Measurements from ENCODE around the gene PHACTR1.

The PHACTR1 gene

DNA sequence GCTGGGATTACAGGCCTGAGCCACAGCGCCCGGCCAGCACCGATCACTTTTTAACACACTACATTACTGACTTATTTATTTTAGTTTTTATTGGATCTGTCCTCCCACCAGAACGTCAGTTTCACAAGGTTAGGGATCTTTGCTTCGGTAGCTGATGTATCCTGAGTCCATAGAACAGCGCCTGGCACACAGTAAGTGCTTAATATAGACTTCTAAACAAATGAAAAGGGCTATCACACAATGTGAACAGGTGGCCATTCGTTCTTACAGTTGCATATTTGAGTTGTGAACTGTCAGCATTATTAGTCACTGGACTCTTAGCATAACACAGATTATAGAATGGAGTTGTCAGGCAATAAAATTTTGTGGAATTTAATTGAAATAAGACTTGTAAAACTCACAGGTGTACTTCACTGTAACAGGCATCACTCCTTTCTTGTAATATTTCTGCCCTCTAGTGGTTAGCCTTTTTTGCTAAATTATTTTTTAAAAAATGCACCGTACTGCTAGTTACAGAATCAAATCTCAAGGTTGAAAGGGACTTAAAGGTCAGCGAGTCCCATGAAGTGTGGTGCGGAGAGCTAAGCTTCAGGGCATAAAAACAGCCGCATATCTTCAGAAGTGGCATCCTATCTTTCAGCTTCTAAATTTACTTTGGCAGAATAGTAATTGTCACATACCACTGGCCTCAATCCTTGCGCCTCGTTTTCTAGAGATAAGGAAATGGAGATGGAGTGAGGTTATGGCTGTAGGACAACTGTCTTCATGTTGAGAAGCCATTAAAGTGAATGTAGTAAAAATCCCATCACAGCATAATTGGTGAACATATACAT is 615.2 kb downstream of the PHACTR1 start:
- TF ChIP-seq, protein P1, sequence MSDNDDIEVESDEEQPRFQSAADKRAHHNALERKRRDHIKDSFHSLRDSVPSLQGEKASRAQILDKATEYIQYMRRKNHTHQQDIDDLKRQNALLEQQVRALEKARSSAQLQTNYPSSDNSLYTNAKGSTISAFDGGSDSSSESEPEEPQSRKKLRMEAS (IDR thresholded peaks at IDR 0.05): no peak
- TF ChIP-seq EGR1 (IDR thresholded peaks at IDR 0.05) (no peak), RAD21 (IDR thresholded peaks at IDR 0.05; ENCODE audit: low read depth) (peak; percentile 62), TAF1 (IDR thresholded peaks at IDR 0.05; ENCODE audit: low read depth) (no peak), EP300 (IDR thresholded peaks at IDR 0.05; ENCODE audit: borderline replicate concordance) (no peak), CEBPB (IDR thresholded peaks at IDR 0.05) (no peak), FOXM1 (IDR thresholded peaks at IDR 0.05; ENCODE audit: borderline replicate concordance, low read depth) (peak; percentile 83), TEAD4 (IDR thresholded peaks at IDR 0.05) (no peak)
- TF ChIP-seq, protein P2, sequence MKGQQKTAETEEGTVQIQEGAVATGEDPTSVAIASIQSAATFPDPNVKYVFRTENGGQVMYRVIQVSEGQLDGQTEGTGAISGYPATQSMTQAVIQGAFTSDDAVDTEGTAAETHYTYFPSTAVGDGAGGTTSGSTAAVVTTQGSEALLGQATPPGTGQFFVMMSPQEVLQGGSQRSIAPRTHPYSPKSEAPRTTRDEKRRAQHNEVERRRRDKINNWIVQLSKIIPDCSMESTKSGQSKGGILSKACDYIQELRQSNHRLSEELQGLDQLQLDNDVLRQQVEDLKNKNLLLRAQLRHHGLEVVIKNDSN (IDR thresholded peaks at IDR 0.05): no peak
- TF ChIP-seq, protein P3, sequence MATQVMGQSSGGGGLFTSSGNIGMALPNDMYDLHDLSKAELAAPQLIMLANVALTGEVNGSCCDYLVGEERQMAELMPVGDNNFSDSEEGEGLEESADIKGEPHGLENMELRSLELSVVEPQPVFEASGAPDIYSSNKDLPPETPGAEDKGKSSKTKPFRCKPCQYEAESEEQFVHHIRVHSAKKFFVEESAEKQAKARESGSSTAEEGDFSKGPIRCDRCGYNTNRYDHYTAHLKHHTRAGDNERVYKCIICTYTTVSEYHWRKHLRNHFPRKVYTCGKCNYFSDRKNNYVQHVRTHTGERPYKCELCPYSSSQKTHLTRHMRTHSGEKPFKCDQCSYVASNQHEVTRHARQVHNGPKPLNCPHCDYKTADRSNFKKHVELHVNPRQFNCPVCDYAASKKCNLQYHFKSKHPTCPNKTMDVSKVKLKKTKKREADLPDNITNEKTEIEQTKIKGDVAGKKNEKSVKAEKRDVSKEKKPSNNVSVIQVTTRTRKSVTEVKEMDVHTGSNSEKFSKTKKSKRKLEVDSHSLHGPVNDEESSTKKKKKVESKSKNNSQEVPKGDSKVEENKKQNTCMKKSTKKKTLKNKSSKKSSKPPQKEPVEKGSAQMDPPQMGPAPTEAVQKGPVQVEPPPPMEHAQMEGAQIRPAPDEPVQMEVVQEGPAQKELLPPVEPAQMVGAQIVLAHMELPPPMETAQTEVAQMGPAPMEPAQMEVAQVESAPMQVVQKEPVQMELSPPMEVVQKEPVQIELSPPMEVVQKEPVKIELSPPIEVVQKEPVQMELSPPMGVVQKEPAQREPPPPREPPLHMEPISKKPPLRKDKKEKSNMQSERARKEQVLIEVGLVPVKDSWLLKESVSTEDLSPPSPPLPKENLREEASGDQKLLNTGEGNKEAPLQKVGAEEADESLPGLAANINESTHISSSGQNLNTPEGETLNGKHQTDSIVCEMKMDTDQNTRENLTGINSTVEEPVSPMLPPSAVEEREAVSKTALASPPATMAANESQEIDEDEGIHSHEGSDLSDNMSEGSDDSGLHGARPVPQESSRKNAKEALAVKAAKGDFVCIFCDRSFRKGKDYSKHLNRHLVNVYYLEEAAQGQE (IDR thresholded peaks at IDR 0.05; ENCODE audit: low read depth): no peak

DNA sequence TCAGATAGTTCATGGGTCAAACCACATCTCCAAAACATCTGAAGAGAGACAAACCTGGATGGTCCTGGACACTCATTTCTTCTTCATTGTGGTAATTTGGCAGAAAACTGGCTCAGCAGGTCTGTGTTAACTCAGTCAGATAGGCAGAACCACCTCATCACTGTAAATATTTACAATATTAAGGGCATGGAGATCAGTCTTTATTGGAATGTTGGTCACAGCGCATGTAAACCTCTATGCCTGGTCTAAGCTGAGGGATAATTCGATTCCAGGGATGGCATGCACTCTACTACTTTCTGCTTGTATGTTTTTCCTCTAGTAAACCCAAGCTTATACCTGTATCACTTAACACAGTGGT is 615.8 kb downstream of the PHACTR1 start:
- no peak for TF ChIP-seq ZBTB7A (IDR thresholded peaks at IDR 0.05; ENCODE audit: low read depth)
- TF ChIP-seq, protein P2 (IDR thresholded peaks at IDR 0.05): no peak
- no peak for TF ChIP-seq CREB1 (IDR thresholded peaks at IDR 0.05; ENCODE audit: low read depth)
- no peak for TF ChIP-seq NFIC (IDR thresholded peaks at IDR 0.05)
- no peak for TF ChIP-seq FOXM1 (IDR thresholded peaks at IDR 0.05; ENCODE audit: borderline replicate concordance, low read depth)
- no peak for TF ChIP-seq EP300 (IDR thresholded peaks at IDR 0.05; ENCODE audit: borderline replicate concordance)
- no peak for TF ChIP-seq TAF1 (IDR thresholded peaks at IDR 0.05; ENCODE audit: low read depth)
- TF ChIP-seq, protein P3 (IDR thresholded peaks at IDR 0.05; ENCODE audit: low read depth): no peak
- TF ChIP-seq CEBPB (IDR thresholded peaks at IDR 0.05): no peak
- TF ChIP-seq, protein P1 (IDR thresholded peaks at IDR 0.05): no peak

DNA sequence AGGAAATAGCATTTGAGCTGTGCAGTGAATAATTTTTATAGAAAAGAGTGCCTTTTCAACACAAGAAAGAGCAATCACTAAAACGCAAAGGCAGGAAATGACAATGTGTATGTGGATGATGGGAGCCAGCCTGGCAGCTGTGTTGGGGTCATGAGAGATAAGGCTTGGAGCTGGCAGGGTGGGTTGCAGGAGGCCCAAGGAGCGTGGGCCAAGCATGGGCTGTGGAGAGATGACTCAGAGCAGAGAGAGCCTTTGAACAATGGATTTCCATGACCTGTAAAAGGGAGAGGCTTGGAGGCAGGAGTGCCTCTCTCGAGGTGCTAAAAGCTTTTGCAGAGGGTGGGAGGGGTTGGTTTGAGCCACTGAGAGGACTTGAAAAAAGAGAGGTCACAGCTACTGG is 618.4 kb downstream of the PHACTR1 start:
- TF ChIP-seq TCF12 (IDR thresholded peaks at IDR 0.05; ENCODE audit: low read depth) (no peak), CEBPB (IDR thresholded peaks at IDR 0.05) (no peak), EGR1 (IDR thresholded peaks at IDR 0.05) (no peak), ZBTB7A (IDR thresholded peaks at IDR 0.05; ENCODE audit: low read depth) (no peak), TAF1 (IDR thresholded peaks at IDR 0.05; ENCODE audit: low read depth) (no peak), RAD21 (IDR thresholded peaks at IDR 0.05; ENCODE audit: low read depth) (no peak), NFIC (IDR thresholded peaks at IDR 0.05) (no peak), TEAD4 (IDR thresholded peaks at IDR 0.05) (no peak)
- TF ChIP-seq, protein P2 (IDR thresholded peaks at IDR 0.05): no peak
- TF ChIP-seq, protein P3 (IDR thresholded peaks at IDR 0.05; ENCODE audit: low read depth): no peak

DNA sequence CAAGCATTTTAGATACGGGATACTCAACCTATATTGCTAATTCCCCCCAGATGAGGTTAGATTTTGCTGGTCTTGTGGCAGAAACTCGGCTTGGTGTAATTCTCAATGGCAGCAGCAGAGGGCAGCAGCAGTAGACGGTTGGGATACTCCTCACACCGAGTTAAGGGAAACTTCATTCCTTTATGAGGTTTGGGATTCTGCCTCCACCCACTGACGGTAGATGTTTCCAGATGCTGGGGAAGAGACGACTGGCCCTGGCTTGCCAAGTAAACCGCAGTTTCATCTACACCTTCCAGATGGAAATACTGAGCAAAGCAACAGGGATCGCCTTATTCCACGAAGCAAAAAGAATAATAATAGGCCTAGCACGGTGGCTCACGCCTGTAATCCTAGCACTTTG is 620.0 kb downstream of the PHACTR1 start:
- TF ChIP-seq, protein P3 (IDR thresholded peaks at IDR 0.05; ENCODE audit: low read depth): no peak
- peak; percentile 98 for TF ChIP-seq RAD21 (IDR thresholded peaks at IDR 0.05; ENCODE audit: low read depth)

All from Ishikawa (cell line).